ENCODE measurements around the gene PITHD1. TPM values are rescaled to one million over a fixed set of nuclear protein-coding genes. Genes with fewer than 3 reads are reported as not detected.

PITHD1 gene
- total RNA-seq, 1 experiment from 2014 or later = 48.9 TPM

GRCh38 chr1:23757812-23758211 lies 20.4 kb upstream of the PITHD1 start:
- CTCF ChIA-PET = interaction anchor here (0.6 kb wide), 1 partner anchor 14 kb away, joined by 5 read pairs; no protein-coding TSS in a partner anchor
- H3K27ac ChIP-seq (ENCODE audit: low read length) = no peak overlapping the region
- H3K4me3 ChIP-seq (ENCODE audit: low read depth in 2 of 2, low read length in 2 of 2) = no peak overlapping the region
- H3K27me3 ChIP-seq (ENCODE audit: control insufficient read depth, insufficient read depth, low read length) = no peaks in the 10 kb centered on the region
- intact Hi-C loops (cut with micrococcal nuclease; ENCODE audit: unreplicated experiment) (no loop called here), in situ Hi-C loops (cut with HindIII; ENCODE audit: low pct_unique_long_range_greater_than_20kb, low sequenced_read_pairs) (no loop called here)
- TF ChIP-seq SIN3A (IDR thresholded peaks at IDR 0.05; ENCODE audit: borderline replicate concordance, insufficient read depth, low read depth, low read length) (no peak), POLR2AphosphoS5 (IDR thresholded peaks at IDR 0.05; ENCODE audit: low read depth, low read length) (no peak), REST (IDR thresholded peaks at IDR 0.05; ENCODE audit: insufficient read depth in 1 of 2, low read depth in 2 of 2, low read length in 1 of 2) (no peak), TCF7L2 (IDR thresholded peaks at IDR 0.05; ENCODE audit: low read depth, low read length) (no peak)
- TF ChIP-seq, protein P1, sequence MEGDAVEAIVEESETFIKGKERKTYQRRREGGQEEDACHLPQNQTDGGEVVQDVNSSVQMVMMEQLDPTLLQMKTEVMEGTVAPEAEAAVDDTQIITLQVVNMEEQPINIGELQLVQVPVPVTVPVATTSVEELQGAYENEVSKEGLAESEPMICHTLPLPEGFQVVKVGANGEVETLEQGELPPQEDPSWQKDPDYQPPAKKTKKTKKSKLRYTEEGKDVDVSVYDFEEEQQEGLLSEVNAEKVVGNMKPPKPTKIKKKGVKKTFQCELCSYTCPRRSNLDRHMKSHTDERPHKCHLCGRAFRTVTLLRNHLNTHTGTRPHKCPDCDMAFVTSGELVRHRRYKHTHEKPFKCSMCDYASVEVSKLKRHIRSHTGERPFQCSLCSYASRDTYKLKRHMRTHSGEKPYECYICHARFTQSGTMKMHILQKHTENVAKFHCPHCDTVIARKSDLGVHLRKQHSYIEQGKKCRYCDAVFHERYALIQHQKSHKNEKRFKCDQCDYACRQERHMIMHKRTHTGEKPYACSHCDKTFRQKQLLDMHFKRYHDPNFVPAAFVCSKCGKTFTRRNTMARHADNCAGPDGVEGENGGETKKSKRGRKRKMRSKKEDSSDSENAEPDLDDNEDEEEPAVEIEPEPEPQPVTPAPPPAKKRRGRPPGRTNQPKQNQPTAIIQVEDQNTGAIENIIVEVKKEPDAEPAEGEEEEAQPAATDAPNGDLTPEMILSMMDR (IDR thresholded peaks at IDR 0.05) = no peak
- DNase-seq (ENCODE audit: low read depth, low spot score) (no peak), ATAC-seq (no peak)
- no peaks in the 10 kb centered on the region for H3K9me3 ChIP-seq (ENCODE audit: control insufficient read depth, insufficient read depth, low read depth, low read length)
- peaks cover 36% of the 10 kb centered on the region for H3K36me3 ChIP-seq (ENCODE audit: control insufficient read depth, insufficient read depth, low read length)
- POLR2A ChIA-PET = interaction anchor here (0.6 kb wide), 3 partner anchors 13 to 65 kb away, joined by 6 to 14 read pairs (median 8); no protein-coding TSS in a partner anchor
- BruUV-seq (replicated peaks) = no TSS peak
- no peaks in the 10 kb centered on the region for H3K4me1 ChIP-seq (ENCODE audit: control insufficient read depth, insufficient read depth, low read length)

GRCh38 chr1:23759277-23759676 lies 18.9 kb upstream of the PITHD1 start:
- Histone ChIP-seq H3K4me3 (ENCODE audit: low read depth in 2 of 2, low read length in 2 of 2) (no peak overlapping the region), H3K4me1 (ENCODE audit: control insufficient read depth, insufficient read depth, low read length) (no peaks in the 10 kb centered on the region), H3K9me3 (ENCODE audit: control insufficient read depth, insufficient read depth, low read depth, low read length) (no peaks in the 10 kb centered on the region), H3K27ac (ENCODE audit: low read length) (no peak overlapping the region), H3K36me3 (ENCODE audit: control insufficient read depth, insufficient read depth, low read length) (peaks cover 25% of the 10 kb centered on the region), H3K27me3 (ENCODE audit: control insufficient read depth, insufficient read depth, low read length) (no peaks in the 10 kb centered on the region)
- no peak for ATAC-seq
- no TSS peak for BruUV-seq (replicated peaks)
- in situ Hi-C loops (cut with HindIII; ENCODE audit: low pct_unique_long_range_greater_than_20kb, low sequenced_read_pairs) = no loop called here
- ChIA-PET CTCF (interaction anchor here (0.5 kb wide), 1 partner anchor 81 kb away, joined by 4 read pairs; no protein-coding TSS in a partner anchor), POLR2A (no interaction called here)
- no peak for TF ChIP-seq REST (IDR thresholded peaks at IDR 0.05; ENCODE audit: insufficient read depth in 1 of 2, low read depth in 2 of 2, low read length in 1 of 2)
- no peak for TF ChIP-seq TCF7L2 (IDR thresholded peaks at IDR 0.05; ENCODE audit: low read depth, low read length)
- TF ChIP-seq POLR2AphosphoS5 (IDR thresholded peaks at IDR 0.05; ENCODE audit: low read depth, low read length) = no peak
- TF ChIP-seq, protein P1 (IDR thresholded peaks at IDR 0.05) = no peak
- no peak for TF ChIP-seq SIN3A (IDR thresholded peaks at IDR 0.05; ENCODE audit: borderline replicate concordance, insufficient read depth, low read depth, low read length)
- no peak for DNase-seq (ENCODE audit: low read depth, low spot score)
- intact Hi-C loops (cut with micrococcal nuclease; ENCODE audit: unreplicated experiment) = no loop called here
